HG03025 (cell line): ENCODE data around the gene CASP12.
A peak's percentile ranks its signal among the peaks of the same experiment; 100 is the strongest.
"Not testable (repeated sequence)": the region's sequence is repeated elsewhere in the genome, so short reads cannot be mapped to it uniquely, and the experiment has no call there.

Experiments
- ATAC-seq: cut with Tn5 transposase; IDR thresholded peaks from one replicate; pipeline ENCODE4 v1.9.1; 2021; ENCODE audit warnings: mild to moderate bottlenecking, moderate library complexity; ENCODE audit not compliant: unreplicated experiment, low FRiP score

Gene CASP12

DNA sequence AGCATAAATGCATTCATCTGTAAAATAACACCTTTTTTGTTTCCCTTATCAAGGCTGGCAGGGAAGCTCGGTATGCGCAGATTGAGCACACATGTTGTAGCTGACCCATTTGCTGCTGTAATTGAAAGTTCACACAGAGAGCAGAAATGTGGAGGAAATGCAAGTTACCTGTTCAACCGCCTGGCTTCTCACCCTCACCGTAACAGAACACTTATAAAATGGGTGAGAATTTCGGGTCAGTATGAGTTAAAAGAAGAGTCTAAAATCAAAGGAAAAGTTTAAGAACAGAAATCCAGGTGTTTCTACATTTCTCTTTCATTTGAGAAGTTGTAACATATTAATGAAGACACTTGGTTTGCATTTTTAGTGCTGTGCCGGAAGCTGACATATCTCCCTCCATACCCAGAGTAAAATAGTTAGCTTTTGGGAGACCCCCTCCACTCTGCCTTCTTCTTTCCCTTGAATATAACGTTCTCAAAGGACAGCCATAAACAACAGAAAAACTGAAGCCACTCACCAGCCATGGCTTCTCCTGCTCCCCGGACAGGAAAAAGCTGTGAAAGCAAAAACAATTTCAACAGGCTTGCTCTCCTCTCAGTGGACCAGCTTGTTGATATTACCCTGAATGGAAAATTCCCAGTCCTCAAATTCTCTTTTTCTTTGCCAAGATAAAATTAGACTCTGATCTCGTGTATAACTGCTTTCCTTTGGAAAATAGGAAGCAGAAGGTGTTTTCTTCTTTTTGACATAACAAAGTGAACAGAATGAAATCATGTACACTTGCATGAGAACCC lies at the start of gene CASP12:
Gene CASP12 (minus strand): TSS at position 570 of the 794 bp plus-strand sequence.
- ATAC-seq: no peak

DNA sequence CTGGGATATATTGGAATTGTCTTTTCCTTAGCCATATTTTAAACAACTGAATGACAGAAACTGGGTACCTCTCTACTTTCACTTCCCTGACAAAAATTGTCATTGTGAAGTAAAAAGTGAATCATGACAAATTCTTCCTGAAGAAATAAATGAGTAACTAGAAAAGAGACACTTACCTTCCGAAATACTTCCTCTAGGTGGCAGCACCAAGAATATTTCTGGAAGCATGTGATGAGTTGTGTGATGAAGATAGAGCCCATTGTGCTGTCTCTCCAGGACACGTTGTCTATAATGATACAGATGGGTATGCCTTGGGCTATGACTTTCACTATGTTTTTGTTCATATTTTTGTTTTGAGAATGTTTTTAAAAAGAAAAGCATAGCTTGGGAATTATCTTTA lies 48.6 kb upstream of the CASP12 start:
- peak; percentile 87 for ATAC-seq

DNA sequence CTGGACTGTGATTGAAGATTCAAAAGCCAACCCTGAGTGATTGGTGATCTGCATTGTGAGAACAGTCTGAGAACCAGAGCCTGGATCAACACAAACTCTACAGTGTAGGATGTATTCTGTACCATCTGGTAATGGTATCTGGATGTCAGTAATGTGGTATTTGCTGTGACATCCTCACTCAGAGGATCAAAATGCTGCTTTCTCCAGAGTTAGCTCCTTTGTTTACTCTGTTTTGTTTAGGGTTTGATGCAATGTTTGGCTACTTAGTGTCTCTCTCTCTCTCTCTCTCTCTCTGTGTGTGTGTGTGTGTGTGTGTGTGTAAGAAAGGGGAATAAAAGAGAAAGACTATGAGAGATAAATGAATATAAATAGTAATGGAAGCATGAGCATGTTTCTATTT lies 45.8 kb upstream of the CASP12 start:
- no peak for ATAC-seq

DNA sequence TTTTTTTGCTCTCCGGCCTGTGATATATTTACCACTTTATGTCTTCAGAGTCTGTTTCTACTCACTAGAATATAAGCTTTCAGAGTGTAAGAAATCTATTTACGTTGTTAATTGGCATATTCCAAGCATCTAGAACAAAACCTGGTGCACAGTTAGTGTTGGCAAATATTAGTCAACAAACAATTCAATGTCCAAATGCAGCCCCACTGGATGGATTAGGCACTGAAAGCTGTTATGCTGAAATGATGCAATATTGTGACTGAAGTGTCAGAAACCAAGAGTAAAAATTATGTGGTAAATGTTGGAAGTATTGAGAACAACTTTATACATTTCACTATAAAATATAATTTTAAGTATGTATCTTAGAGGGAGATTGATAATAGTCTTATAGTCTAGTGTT lies 45.3 kb upstream of the CASP12 start:
- ATAC-seq: no peak

DNA sequence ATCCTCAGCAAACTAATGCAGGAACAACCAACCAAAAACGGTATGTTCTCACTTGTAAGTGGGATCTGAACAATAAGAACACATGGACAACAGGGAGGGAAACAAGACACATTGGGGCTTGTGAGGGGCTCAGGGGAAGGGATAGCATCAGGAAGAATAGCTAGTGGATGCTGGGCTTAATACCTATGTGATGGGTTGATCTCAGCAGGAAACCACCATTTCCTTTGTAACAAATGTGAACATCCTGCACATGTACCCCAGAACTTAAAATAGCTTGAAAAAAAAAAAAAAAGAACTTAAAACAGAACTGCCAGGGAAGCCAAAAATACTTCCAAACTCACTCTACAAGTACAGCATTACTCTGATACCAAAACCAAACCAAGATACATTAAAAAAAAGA lies 36.3 kb upstream of the CASP12 start:
- no peak for ATAC-seq

DNA sequence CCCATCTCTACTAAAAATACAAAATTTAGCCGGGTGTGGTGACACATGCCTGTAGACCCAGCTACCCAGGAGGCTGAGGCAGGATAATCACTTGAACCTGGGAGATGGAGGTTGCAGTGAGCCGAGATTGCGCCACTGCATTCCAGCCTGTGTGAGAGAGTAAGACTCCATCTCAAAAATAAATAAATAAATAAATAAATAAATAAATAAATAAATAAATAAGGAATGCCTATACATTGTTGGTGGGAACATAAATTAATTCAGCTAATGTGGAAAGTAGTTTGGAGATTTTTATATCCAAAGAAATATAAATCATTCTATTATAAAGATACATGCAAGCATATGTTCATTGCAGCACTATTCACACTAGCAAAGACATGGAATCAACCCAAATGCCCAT lies 35.8 kb upstream of the CASP12 start:
- not testable (repeated sequence) for ATAC-seq

DNA sequence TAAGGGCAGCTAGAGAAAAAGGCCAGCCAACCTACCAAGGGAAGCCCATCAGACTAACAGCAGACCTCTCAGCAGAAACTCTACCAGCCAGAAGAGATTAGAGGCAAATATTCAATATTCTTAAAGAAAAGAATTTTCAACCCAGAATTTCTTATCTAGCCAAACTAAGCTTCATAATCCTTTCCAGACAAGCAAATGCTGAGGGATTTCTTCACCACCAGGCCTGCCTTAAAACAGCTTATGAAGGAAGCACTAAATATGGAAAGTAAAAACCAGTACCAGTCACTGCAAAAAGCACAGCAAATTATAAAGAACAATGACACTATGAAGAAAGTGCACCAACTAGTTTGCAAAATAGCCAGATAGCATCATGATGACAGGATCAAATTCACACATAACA lies 30.6 kb upstream of the CASP12 start:
- ATAC-seq: no peak

DNA sequence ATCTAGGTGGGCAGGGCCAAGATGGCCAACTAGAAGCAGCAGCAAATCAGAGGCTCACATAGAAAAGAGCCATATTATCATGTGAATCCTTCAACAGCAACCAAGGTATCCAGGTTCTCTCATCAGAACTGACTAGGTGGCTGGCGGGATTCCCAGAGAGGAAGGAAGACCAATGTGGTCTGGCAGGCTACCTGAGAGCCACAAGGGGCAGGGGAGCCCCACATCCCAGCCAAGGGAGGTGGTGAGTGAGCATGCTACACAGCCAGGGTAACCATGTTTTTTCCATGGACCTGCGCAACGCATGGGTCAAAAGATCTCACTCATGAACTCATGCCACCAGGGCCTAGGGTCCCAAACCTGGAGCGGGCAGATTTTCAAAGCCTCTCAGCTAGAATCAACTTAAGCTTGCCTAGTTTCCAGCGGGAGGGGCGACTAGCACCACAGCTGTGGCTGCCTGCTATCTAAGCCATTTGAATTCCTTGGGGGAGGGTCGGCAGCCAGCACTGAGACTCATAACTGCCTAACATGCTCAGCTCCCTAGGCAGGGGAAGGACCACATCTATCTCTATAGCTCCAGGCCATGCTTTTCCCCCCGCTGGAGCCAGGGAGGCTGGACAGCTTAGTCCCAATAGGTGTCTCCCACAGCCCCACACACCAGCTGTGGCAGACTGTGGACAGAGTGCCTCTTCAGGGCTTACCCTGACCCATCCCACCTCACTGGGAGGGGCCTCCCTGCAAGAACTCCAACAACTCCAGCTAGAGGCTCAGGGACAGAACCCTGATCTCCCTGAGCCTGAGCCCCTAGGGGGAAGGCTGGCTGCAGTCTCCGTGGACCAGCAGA lies 28.7 kb upstream of the CASP12 start:
- ATAC-seq: no peak

DNA sequence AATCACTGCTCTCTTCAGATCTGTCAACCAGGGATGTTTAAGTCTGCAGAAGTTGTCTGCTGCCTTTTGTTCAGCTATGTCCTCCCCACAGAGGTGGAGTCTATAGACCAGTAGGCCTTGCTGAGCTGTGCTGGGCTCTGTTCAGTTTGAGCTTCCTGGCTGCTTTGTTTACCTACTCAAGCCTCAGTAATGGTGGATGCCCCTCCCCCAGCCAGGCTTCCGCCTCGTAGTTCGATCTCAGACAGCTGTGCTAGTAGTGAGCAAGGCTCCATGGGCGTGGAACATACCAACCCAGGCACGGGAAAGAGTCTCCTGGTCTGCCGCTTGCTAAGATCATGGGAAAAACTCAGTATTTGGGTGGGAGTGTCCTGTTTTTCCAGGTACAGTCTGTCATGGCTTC lies 27.6 kb upstream of the CASP12 start:
- no peak for ATAC-seq

DNA sequence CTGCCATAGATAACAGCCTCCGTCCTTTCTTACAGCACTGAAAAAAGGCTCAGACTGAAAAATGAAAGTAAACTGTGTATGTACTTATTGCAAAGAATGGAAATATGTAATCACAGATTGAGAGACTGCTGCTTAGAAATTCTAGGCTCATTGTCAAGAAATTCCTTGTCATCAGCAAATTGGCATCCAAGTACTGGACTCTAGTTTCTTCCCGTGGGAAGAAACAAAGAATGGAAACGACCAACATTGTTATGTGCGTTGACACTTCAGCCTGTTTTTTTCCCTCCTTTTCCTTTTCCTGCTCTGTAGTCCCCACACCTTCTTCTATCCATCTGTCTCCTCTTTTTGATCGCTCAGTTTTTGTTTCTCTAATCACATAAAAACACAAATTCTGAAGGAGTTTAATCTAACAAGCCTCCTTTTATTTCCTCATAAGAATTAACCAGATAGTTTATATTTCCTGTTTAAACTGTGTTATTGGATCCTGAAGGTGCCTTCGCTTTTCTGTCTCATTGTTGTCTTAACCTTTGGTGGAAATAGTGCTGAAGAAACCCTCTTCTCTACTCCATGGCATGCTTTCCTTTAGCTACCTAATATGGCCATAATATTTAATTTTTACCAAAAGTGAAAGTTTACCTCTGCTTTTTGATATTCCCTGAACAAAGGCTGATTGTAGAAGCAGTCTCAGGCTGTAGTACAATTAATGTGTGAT lies 20.0 kb upstream of the CASP12 start:
- no peak for ATAC-seq

DNA sequence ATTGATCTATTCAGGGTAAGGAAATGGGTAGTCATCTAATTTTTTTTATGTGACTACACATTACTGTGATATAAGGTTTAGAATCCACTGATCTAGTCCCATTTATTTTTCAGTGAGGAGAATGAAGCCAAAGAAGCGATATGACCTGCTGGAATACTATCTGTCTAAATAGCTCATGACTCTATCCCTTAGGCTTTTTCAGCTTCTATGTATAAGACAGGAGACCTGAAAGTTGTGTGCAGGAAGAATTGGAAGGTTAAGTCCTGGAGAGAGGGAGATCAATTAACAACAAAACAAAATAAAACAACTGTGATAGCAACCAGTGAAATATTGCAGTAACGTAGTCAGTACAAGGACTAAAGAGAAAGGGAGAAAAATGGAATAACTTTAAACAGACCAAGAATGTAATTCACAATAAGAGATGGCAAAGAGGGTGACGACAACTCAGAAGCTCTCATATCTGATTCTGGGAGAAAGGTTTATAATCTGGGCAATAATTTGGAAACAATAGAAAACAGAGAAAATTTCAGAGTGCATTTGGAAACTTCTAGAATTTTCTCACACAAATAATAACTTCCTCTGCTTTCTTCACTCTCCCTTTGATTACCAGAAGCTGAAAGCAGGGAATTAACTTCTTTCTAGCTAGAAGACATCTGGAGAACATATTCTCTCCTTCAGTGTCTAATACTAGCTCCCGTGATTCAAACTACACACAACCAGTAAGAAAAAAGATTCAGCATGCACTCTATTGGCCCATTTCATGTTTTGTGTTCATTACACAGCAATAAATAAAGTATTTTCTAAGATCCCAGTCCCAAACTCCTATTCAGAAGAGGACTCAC lies 19.2 kb upstream of the CASP12 start:
- no peak for ATAC-seq

DNA sequence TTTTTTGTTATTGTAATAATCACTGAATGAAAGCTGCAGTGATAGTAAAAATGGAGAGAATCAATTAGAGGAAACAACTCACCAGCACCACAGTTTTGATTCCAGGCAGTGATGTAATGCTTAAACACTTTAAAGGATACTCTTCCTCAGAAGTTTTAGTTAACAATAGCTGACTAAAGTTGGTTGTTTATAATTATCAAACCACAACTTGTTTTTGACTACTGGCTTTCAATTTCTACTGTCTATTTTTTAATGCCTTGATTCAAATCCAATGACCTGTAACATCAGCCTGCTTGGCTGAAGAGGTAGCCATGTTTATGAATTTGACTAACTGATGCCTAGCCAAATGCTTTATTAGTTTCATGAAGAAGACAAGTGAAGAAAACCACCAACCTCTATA lies 18.2 kb upstream of the CASP12 start:
- ATAC-seq: no peak

DNA sequence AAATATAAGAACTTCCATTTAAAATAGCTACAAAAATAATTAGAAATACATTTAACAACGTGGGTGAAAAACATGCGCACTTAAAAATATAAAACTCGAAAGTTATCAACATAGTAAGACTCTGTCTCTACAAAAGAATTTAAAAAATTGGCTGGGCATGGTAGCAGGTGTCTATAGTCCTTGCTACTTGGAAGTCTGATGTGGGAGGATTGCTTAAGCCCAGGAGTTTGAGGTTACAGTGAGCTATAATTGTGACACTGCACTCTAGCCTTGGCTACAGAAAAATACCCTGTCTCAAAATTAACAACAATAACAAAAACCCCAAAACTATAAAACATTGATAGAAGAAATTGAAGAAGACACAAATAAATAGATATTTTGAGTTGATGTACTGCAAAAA lies 13.8 kb upstream of the CASP12 start:
- no peak for ATAC-seq

DNA sequence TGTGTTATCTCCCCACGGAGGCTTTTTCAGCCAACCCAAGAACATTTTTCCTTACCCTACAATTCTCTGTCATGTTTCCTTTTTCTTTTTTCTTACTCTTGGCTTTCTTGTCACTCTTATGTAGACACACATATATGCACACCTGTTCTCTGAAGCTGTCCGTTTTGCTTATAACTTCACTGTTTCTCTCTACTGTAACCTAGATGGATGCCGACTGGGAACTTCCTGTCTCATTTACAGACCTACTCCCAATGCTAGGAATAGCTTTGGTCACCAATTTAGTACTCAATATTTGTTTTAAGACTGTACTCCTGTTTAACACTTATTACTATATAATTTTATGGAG lies 9.9 kb upstream of the CASP12 start:
- no peak for ATAC-seq

DNA sequence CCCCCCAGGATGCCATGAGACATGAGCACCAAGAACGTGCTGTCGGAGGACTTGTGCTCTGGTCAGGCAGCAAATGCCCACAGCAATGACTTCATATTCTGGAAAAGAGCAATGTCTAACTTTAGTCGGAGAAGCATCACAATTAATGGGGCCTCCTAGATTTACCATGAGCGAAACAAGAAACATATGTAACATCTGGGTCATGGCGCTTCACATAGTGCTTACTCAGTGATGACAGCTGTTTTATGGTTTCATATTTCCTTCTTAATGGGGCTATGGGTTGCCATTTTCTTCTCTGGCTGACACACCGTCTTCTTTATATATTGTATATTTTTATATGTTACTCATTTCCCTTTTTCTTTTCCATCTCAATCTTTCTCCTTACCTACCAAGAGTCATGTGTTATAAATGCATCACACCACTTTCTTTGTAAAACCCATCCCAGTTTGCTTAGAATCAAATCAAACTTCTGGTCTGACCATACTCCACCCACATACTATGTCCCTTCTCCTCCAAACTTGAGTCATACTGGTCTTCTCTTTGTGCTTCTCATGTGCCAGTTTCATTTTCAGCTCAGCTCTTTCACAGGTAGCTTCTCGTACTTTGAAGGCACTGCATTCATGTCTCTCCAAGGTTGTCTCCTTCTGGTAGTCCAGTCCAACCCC lies 9.4 kb upstream of the CASP12 start:
- no peak for ATAC-seq

DNA sequence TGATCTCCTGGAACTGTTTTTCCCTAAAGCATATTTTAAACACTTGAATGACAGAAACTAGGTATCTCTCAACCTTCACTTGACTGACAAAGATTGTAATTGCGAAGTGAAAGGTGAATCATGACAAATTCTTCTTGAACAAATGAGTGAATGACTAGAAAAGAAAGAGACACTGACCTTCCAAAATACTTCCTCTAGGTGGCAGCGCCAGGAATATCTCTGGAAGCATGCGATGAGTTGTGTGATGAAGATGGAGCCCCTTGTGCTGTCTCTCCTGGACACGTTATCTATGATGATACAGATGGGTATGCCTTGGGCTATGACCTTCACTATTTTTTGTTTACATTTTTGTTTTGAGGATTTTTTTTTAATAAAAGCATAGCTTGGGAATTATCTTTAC lies 7.0 kb upstream of the CASP12 start:
- ATAC-seq: no peak

DNA sequence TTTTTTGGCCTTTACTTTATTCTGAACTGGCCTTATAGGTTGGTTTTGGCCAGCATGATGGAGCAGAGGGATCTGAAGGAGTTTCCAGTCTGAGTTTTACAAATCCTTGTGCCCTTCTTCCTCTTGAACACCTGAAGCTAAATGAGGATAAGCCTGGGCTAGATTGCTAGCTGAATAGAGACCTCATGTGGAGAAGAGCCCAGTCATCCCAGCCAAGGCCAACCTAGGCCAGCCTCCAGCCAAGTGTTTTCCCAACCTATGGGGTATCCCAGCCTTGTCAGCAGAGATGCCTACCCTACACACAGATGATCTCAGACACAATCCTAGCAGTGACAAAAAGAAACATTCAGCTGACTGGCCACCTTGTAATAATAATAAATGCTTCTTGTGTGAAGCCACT lies 966 bp upstream of the CASP12 start:
- ATAC-seq: no peak

DNA sequence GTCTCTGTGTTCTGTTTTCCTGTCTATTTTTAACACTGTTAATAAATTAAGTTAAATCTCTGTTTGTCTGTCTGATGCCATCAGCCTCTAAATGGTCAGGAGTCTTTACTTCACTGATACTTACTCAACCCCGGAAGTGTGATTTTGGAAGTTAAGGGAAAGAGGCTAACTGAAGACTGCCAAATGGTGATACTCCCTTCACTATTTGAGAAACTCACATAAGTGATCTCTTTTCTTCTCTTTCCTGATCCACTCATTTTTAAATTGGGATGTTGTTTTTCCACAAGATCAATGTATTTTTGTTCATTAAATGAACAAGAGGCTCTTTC lies 389 bp upstream of the CASP12 start:
- ATAC-seq: no peak

DNA sequence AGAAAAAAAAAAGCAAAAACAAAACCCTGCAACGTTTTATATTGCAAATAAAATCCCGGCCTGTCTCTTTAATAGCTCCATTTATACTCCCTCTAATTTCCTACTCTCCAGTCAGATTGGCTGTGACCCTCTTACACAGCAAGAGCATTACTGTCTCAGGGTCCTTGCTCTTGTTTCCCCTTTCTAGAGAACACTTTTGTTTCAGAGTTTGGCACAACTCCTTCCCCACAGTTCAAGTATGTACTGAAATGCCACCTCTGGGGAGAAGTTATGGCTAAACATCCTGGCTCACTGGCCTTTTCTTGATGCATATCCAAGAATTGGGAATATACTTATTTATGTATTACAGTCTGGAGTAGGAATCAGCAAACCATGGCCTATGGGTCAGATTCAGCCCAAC lies 2.6 kb downstream of the CASP12 start:
- no peak for ATAC-seq

DNA sequence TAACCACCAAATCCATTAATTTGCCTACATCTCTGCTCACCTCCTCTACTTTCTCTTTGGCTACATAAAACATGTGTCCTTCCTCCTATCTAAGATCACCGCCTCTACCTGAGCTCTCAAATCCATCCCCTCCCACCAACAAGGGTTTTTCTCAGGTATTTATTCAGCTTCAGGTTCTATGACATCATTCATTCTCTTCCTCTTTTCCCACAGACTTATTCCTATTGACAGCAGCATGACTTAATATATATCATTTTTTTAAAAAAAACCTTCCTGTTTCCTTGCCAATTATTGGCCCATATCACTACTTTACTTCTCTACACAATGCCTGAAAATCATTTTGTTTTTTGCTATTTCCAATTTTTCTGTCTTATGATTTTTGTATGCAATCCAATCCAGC lies 4.4 kb downstream of the CASP12 start:
- ATAC-seq: no peak
